HepG2 (cell line): ENCODE measurements around the gene FAM174C. TPM values are rescaled to one million over a fixed set of nuclear protein-coding genes. Genes with fewer than 3 reads are reported as not detected.

ENCODE experiments used
- ARNT ChIP-seq: fragments of 450-650 bp; IDR thresholded peaks from 2 replicates; pipeline ENCODE4 v1.6.1; 2017
- CSRNP1 ChIP-seq: sonication (generic); formaldehyde crosslinking; IDR thresholded peaks from 2 replicates; pipeline ENCODE4 v1.8.1; 2023; ENCODE audit warnings: mild to moderate bottlenecking, missing genetic modification reagents
- ETV5 ChIP-seq: IDR thresholded peaks from 2 replicates; pipeline ENCODE4 v1.6.1; 2018; ENCODE audit warnings: missing biosample characterization, missing genetic modification reagents, inconsistent platforms, borderline replicate concordance
- FIP1L1 ChIP-seq: fragments of 200-400 bp; formaldehyde crosslinking; IDR thresholded peaks from 2 replicates; pipeline ENCODE4 v1.6.1; 2018; ENCODE audit warnings: low read depth, mild to moderate bottlenecking, low read length, moderate library complexity, borderline replicate concordance; ENCODE audit not compliant: insufficient read depth
- HNRNPLL ChIP-seq: fragments of 200-400 bp; formaldehyde crosslinking; IDR thresholded peaks from 2 replicates; pipeline ENCODE4 v1.6.1; 2017; ENCODE audit warnings: mild to moderate bottlenecking, low read depth, low read length; ENCODE audit not compliant: poor library complexity, severe bottlenecking
- IRF9 ChIP-seq: sonication (generic); formaldehyde crosslinking; IDR thresholded peaks from 2 replicates; pipeline ENCODE4 v1.8.0; 2022; ENCODE audit warnings: missing genetic modification reagents, mild to moderate bottlenecking, borderline replicate concordance
- IRX3 ChIP-seq: sonication (generic); formaldehyde crosslinking; IDR thresholded peaks from 2 replicates; pipeline ENCODE4 v1.8.1; 2023; ENCODE audit warnings: mild to moderate bottlenecking, low read depth, missing genetic modification reagents, borderline replicate concordance
- MYPOP ChIP-seq: sonication (generic); formaldehyde crosslinking; IDR thresholded peaks from 2 replicates; pipeline ENCODE4 v1.8.1; 2023; ENCODE audit warnings: mild to moderate bottlenecking, moderate library complexity, missing genetic modification reagents
- NR1H2 ChIP-seq: sonication (generic); formaldehyde crosslinking; IDR thresholded peaks from 2 replicates; pipeline ENCODE4 v1.8.1; 2022; ENCODE audit warnings: low read depth, missing genetic modification reagents, borderline replicate concordance
- SNAPC2 ChIP-seq: sonication (generic); formaldehyde crosslinking; IDR thresholded peaks from 2 replicates; pipeline ENCODE4 v1.8.1; 2022; ENCODE audit warnings: mild to moderate bottlenecking, missing genetic modification reagents
- TFDP1 ChIP-seq: IDR thresholded peaks from 2 replicates; pipeline ENCODE4 v1.6.1; 2016; ENCODE audit warnings: missing compliant biosample characterization, missing genetic modification reagents, borderline replicate concordance
- THAP8 ChIP-seq: sonication (generic); formaldehyde crosslinking; IDR thresholded peaks from 2 replicates; pipeline ENCODE4 v1.5.1; 2020; ENCODE audit warnings: missing genetic modification reagents, mild to moderate bottlenecking, borderline replicate concordance
- USF2 ChIP-seq, 2 experiments: sonication (generic) in 1 of 2; formaldehyde crosslinking in 1 of 2; IDR thresholded peaks; 2 replicates each; pipeline versions ENCODE4 v1.5.1 to v1.6.1; 2011 to 2020; ENCODE audit warnings: borderline replicate concordance in 1 of 2, low read depth in 1 of 2, low read length in 1 of 2, mild to moderate bottlenecking in 1 of 2, missing genetic modification reagents in 1 of 2, moderate library complexity in 1 of 2
- ZBTB8A ChIP-seq: sonication (generic); formaldehyde crosslinking; IDR thresholded peaks from 2 replicates; pipeline ENCODE4 v1.4.0; 2020; ENCODE audit warnings: mild to moderate bottlenecking, low read depth, missing genetic modification reagents, borderline replicate concordance
- ZNF333 ChIP-seq: sonication (generic); formaldehyde crosslinking; IDR thresholded peaks from 2 replicates; pipeline ENCODE4 v1.4.0; 2020; ENCODE audit warnings: mild to moderate bottlenecking, missing genetic modification reagents, borderline replicate concordance
- ZNF34 ChIP-seq: sonication (generic); formaldehyde crosslinking; IDR thresholded peaks from 2 replicates; pipeline ENCODE4 v1.4.0; 2020; ENCODE audit warnings: mild to moderate bottlenecking, missing genetic modification reagents, borderline replicate concordance
- ZNF691 ChIP-seq: sonication (generic); formaldehyde crosslinking; IDR thresholded peaks from 2 replicates; pipeline ENCODE4 v1.4.0; 2020; ENCODE audit warnings: missing genetic modification reagents, low read depth, mild to moderate bottlenecking, borderline replicate concordance
- polyA plus RNA-seq, 8 experiments: library from polyadenylated mRNA; depleted of rRNA in 3 of 8; stranded (reverse) in 7 of 8; unstranded in 1 of 8; fragments of >200 nt; fragmentation: Illumina TruSeq in 4 of 8; extraction: Trizol in 4 of 8; gene quantifications; 2 replicates each; pipeline versions ENCODE4 v1.2.1 to v1.2.3, GENCODE V29; 2011 to 2016; ENCODE audit warnings: low read depth in 4 of 8, missing spikeins in 1 of 8, mixed read lengths in 1 of 8; ENCODE audit not compliant: insufficient read depth in 1 of 8
- total RNA-seq, 5 experiments: library from RNA; depleted of rRNA; stranded (reverse); fragments of >200 nt; fragmentation: Illumina TruSeq; extraction: Trizol; gene quantifications; 2 replicates each; pipeline ENCODE4 v1.2.3, GENCODE V29; 2016; ENCODE audit warnings: low read depth in 1 of 5

The FAM174C gene
- total and polyA plus RNA-seq, 2 of the 13 experiments (the other 11 are each of a cell fraction or from before 2014, with no cell fraction given) = 19.5 to 31.3 TPM

GRCh38 chr19:1243768-1244692 lies 31.3 kb upstream of the FAM174C start (continued):
- no peak for TF ChIP-seq NR1H2 (CRISPR knock-in tag)
- TF ChIP-seq SNAPC2 (CRISPR knock-in tag) = no peak
- TF ChIP-seq ZNF691 = peak; percentile 28; the same call in 1 of the 2 replicates
- no peak for TF ChIP-seq ZBTB8A
- no peak for TF ChIP-seq IRF9 (CRISPR knock-in tag)
- TF ChIP-seq ARNT = no peak
- TF ChIP-seq TFDP1 (CRISPR knock-in tag) = no peak
- peak; percentile 21; the same call in 1 of the 2 replicates for TF ChIP-seq MYPOP (CRISPR knock-in tag)
- peak; percentile 30 for TF ChIP-seq HNRNPLL
- TF ChIP-seq USF2 (IDR thresholded peaks at IDR 0.05; ENCODE audit: low read depth, low read length) = no peak
- no peak for TF ChIP-seq USF2 (CRISPR knock-in tag; IDR thresholded peaks at IDR 0.05; ENCODE audit: borderline replicate concordance)
- no peak for TF ChIP-seq CSRNP1 (CRISPR knock-in tag)
- TF ChIP-seq THAP8 = peak; percentile 6; the same call in 1 of the 2 replicates
- no peak for TF ChIP-seq FIP1L1
- TF ChIP-seq ZNF333 (CRISPR knock-in tag) = no peak
- no peak for TF ChIP-seq IRX3 (CRISPR knock-in tag)
- TF ChIP-seq ETV5 (CRISPR knock-in tag) = no peak
- 0 out of 2 replicates have a peak, but pooled peaks have one; percentile 48 for TF ChIP-seq ZNF34 (CRISPR knock-in tag)
